NCI-H345 treated with DMSO at 0.1 percent for 48 hours (cell line): ENCODE data around the gene ETFB.

Experiments used
- DNase-seq: peaks from one replicate; lab custom pipeline; 2025; ENCODE audit not compliant: unreplicated experiment; lab: John Stamatoyannopoulos, UW

The ETFB gene

GRCh38 chr19:51372649-51373504 lies 6.7 kb upstream of the ETFB start, which contains the start of gene NKG7:
NKG7 (minus strand) TSS chr19:51372654; CDS start chr19:51372535, 119 bp downstream.
- DNase-seq = no peak

- DNase-seq = no peak
Observed at GRCh38 chr19:51372021-51372648, 5.9 kb upstream of the ETFB start.

GRCh38 chr19:51371186-51371690 lies 5.0 kb upstream of the ETFB start:
- DNase-seq = no peak

GRCh38 chr19:51370230-51370629 lies 4.0 kb upstream of the ETFB start:
- DNase-seq = no peak

- no peak for DNase-seq
Observed at GRCh38 chr19:51368366-51369282, 2.4 kb upstream of the ETFB start, which contains the start of gene CLDND2. CLDND2 (minus strand) TSS chr19:51369003; CDS start chr19:51368577, 426 bp downstream.

GRCh38 chr19:51367565-51368365 lies 1.6 kb upstream of the ETFB start:
- no peak for DNase-seq

GRCh38 chr19:51367255-51367564 lies 1.0 kb upstream of the ETFB start:
- DNase-seq = no peak

- no peak for DNase-seq
Observed at GRCh38 chr19:51366389-51367254, 434 bp upstream of the ETFB start.

GRCh38 chr19:51365211-51365964 lies 800 bp downstream of the ETFB start:
- DNase-seq = no peak

- no peak for DNase-seq
Observed at GRCh38 chr19:51364200-51365106, 1.7 kb downstream of the ETFB start.

GRCh38 chr19:51361239-51361638 lies 4.9 kb downstream of the ETFB start:
- DNase-seq = no peak

- no peak for DNase-seq
Observed at GRCh38 chr19:51359294-51359693, 6.9 kb downstream of the ETFB start.

- no peak for DNase-seq
Observed at GRCh38 chr19:51357952-51358351, 8.2 kb downstream of the ETFB start.

GRCh38 chr19:51356159-51356801 lies 9.9 kb downstream of the ETFB start:
- DNase-seq = no peak

- no peak for DNase-seq
Observed at GRCh38 chr19:51354742-51355148, 11.4 kb downstream of the ETFB start.

GRCh38 chr19:51354103-51354741 lies 12.0 kb downstream of the ETFB start:
- no peak for DNase-seq
